Measurements from ENCODE around the gene STH.

Gene STH

DNA sequence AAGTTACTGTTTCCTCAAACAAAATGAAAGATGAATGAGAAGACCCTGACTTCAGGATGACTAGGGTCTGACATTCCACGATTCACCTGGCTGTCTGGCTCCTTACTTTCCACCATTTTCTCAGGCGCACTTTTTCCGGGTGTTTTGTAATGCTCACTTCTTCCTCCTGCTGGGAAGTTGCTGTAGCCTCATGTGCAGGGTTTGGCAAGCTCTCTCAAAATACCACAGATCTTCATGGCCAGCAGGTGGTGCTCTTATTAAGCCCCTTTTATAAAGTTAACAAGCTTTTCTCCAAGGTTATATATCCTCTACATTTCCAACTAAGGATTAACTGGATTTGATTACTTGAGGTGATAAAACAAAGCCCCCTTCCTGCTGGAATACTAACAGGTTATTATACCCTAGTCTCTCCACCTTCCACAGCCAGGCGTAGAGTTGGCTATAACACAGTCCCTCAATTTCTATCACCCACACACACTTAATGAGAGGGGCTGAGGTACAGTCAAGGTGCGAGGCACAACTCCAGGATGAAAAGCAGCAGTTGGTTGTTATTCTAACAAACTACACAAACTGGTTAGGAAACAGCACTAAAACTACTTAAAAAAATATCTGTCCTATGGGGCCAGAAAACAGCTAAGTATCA lies 45.4 kb downstream of the STH start:
- TF ChIP-seq, protein P1, sequence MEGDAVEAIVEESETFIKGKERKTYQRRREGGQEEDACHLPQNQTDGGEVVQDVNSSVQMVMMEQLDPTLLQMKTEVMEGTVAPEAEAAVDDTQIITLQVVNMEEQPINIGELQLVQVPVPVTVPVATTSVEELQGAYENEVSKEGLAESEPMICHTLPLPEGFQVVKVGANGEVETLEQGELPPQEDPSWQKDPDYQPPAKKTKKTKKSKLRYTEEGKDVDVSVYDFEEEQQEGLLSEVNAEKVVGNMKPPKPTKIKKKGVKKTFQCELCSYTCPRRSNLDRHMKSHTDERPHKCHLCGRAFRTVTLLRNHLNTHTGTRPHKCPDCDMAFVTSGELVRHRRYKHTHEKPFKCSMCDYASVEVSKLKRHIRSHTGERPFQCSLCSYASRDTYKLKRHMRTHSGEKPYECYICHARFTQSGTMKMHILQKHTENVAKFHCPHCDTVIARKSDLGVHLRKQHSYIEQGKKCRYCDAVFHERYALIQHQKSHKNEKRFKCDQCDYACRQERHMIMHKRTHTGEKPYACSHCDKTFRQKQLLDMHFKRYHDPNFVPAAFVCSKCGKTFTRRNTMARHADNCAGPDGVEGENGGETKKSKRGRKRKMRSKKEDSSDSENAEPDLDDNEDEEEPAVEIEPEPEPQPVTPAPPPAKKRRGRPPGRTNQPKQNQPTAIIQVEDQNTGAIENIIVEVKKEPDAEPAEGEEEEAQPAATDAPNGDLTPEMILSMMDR (IDR thresholded peaks at IDR 0.05; ENCODE audit: low read depth, low read length, missing control alignments), result peak; percentile 69
- H3K4me3 ChIP-seq (ENCODE audit: low read depth, low read length), result no peak overlapping the region
- DNase-seq (ENCODE audit: low read depth), result peak; percentile 37

- TF ChIP-seq, protein P1 (IDR thresholded peaks at IDR 0.05; ENCODE audit: low read depth, low read length, missing control alignments), result no peak
- no peak overlapping the region for H3K4me3 ChIP-seq (ENCODE audit: low read depth, low read length)
- DNase-seq (ENCODE audit: low read depth), result no peak
Observed at GRCh38 chr17:46044989-46045388, 45.9 kb downstream of the STH start.

GRCh38 chr17:46045639-46046038 lies 46.6 kb downstream of the STH start:
- TF ChIP-seq, protein P1 (IDR thresholded peaks at IDR 0.05; ENCODE audit: low read depth, low read length, missing control alignments), result no peak
- no peak overlapping the region for H3K4me3 ChIP-seq (ENCODE audit: low read depth, low read length)
- DNase-seq (ENCODE audit: low read depth), result no peak

GRCh38 chr17:46046957-46047356 lies 47.9 kb downstream of the STH start:
- DNase-seq (ENCODE audit: low read depth), result no peak
- H3K4me3 ChIP-seq (ENCODE audit: low read depth, low read length), result no peak overlapping the region

DNA sequence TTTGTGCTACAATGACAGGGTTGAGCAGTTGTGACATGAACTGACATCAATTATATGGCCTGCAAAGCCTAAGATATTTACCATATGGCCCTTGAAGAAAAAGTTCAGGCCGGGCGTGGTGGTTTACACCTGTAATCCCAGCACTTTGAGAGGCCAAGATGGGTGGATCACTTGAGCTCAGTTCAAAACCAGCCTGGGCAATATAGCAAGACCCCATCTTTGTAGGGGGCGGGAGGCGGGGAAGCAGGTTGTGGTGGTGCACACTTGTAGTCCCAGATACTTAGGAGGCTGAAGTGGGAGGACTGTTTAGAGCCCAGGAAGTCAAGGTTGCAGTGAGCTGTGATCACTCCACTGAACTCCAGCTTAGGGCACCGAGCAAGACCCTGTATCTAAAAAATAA lies 48.3 kb downstream of the STH start:
- TF ChIP-seq, protein P1 (IDR thresholded peaks at IDR 0.05; ENCODE audit: low read depth, low read length, missing control alignments), result no peak
- no peak overlapping the region for H3K4me3 ChIP-seq (ENCODE audit: low read depth, low read length)
- DNase-seq (ENCODE audit: low read depth), result no peak

More at GRCh38 chr17:46046957-46047356, 47.9 kb downstream of the STH start:
- TF ChIP-seq, protein P1 (IDR thresholded peaks at IDR 0.05; ENCODE audit: low read depth, low read length, missing control alignments), result no peak

GRCh38 chr17:46047856-46048255 lies 48.8 kb downstream of the STH start:
- TF ChIP-seq, protein P1 (IDR thresholded peaks at IDR 0.05; ENCODE audit: low read depth, low read length, missing control alignments), result no peak
- DNase-seq (ENCODE audit: low read depth), result no peak
- H3K4me3 ChIP-seq (ENCODE audit: low read depth, low read length), result no peak overlapping the region

All from GM12864 (cell line).